ENCODE measurements around the gene ELSPBP1.

The ELSPBP1 gene

DNA sequence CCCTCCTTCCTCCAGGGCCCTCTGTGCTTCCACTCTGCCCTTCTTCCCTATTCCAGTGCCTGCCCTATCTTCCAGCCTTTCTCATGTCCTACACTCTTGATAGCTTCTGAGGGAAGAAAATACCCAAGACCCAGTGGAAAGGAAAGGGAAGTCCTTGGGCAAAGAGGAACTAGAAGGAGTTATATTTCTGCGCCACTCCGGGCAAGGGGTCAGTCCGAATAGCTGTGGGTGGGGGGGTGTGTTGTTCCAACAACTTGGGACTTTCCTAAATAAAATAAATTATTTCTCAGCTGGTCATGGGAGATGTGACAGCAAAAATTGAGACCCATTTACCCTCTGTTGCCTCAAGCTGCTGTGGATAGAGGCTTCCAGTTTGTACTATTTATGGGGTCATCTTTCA, 26.3 kb downstream of the ELSPBP1 start:
- no peaks in the 10 kb centered on the region for H3F3A ChIP-seq (ENCODE audit: control insufficient read depth, insufficient read depth)
- no peaks in the 10 kb centered on the region for H3K9me2 ChIP-seq (replicated peaks; ENCODE audit: control insufficient read depth, low read length)
- H4K20me1 ChIP-seq (ENCODE audit: control insufficient read depth, insufficient read depth, low read depth, low read length), result no peaks in the 10 kb centered on the region
- H3K4me1 ChIP-seq (ENCODE audit: control insufficient read depth, low read length), result no peaks in the 10 kb centered on the region
- no peaks in the 10 kb centered on the region; the same call in 1 of the 2 replicates for H3K27me3 ChIP-seq (ENCODE audit: control insufficient read depth, low read length)
- no peaks in the 10 kb centered on the region for H3K79me2 ChIP-seq (ENCODE audit: control insufficient read depth, low read length)
- H3K36me3 ChIP-seq (ENCODE audit: control insufficient read depth, low read length), result no peaks in the 10 kb centered on the region
- H3K9me3 ChIP-seq (ENCODE audit: control insufficient read depth, insufficient read depth, low read length), result no peaks in the 10 kb centered on the region
- TF ChIP-seq, protein P1, sequence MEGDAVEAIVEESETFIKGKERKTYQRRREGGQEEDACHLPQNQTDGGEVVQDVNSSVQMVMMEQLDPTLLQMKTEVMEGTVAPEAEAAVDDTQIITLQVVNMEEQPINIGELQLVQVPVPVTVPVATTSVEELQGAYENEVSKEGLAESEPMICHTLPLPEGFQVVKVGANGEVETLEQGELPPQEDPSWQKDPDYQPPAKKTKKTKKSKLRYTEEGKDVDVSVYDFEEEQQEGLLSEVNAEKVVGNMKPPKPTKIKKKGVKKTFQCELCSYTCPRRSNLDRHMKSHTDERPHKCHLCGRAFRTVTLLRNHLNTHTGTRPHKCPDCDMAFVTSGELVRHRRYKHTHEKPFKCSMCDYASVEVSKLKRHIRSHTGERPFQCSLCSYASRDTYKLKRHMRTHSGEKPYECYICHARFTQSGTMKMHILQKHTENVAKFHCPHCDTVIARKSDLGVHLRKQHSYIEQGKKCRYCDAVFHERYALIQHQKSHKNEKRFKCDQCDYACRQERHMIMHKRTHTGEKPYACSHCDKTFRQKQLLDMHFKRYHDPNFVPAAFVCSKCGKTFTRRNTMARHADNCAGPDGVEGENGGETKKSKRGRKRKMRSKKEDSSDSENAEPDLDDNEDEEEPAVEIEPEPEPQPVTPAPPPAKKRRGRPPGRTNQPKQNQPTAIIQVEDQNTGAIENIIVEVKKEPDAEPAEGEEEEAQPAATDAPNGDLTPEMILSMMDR (IDR thresholded peaks at IDR 0.05; ENCODE audit: low read depth, low read length, poor library complexity, severe bottlenecking), result no peak
- TF ChIP-seq EZH2phosphoT487 (IDR thresholded peaks at IDR 0.05; ENCODE audit: borderline replicate concordance, low read length), result no peak
- H3K27ac ChIP-seq (ENCODE audit: low read depth, low read length), result no peak overlapping the region
- H3K4me3 ChIP-seq (ENCODE audit: low read length), result no peak overlapping the region
- no peak overlapping the region for H3K4me2 ChIP-seq (ENCODE audit: low read length)

DNA sequence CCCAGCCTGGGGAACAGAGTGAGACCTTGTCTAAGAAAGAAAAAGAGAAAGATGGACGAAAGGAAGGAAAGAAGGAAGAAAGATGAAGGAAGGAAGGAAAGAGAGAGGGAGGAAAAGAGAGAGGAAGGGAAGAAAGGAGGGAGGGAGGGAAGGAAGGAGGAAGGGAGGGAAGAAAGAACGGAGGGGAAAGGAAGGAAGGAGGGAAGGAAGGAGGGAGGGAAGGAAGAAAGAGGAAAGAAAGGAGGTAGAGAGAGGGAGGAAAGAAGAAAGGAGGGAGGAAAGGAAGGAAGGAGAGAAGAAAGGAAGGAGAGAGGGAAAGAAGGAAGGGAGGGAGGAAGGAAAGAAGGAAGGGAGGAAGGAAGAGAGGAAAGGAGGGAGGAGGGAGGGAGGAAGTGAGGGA, 28.6 kb downstream of the ELSPBP1 start:
- no peaks in the 10 kb centered on the region for H4K20me1 ChIP-seq (ENCODE audit: control insufficient read depth, insufficient read depth, low read depth, low read length)
- H3K27me3 ChIP-seq (ENCODE audit: control insufficient read depth, low read length), result no peaks in the 10 kb centered on the region; the same call in 1 of the 2 replicates
- H3F3A ChIP-seq (ENCODE audit: control insufficient read depth, insufficient read depth), result no peaks in the 10 kb centered on the region
- no peak for TF ChIP-seq EZH2phosphoT487 (IDR thresholded peaks at IDR 0.05; ENCODE audit: borderline replicate concordance, low read length)
- TF ChIP-seq, protein P1 (IDR thresholded peaks at IDR 0.05; ENCODE audit: low read depth, low read length, poor library complexity, severe bottlenecking), result no peak
- no peak overlapping the region for H3K4me3 ChIP-seq (ENCODE audit: low read length)
- no peaks in the 10 kb centered on the region for H3K79me2 ChIP-seq (ENCODE audit: control insufficient read depth, low read length)
- H3K4me2 ChIP-seq (ENCODE audit: low read length), result no peak overlapping the region
- H3K9me2 ChIP-seq (replicated peaks; ENCODE audit: control insufficient read depth, low read length), result no peaks in the 10 kb centered on the region
- H3K9me3 ChIP-seq (ENCODE audit: control insufficient read depth, insufficient read depth, low read length), result no peaks in the 10 kb centered on the region
- no peak overlapping the region for H3K27ac ChIP-seq (ENCODE audit: low read depth, low read length)
- no peaks in the 10 kb centered on the region for H3K36me3 ChIP-seq (ENCODE audit: control insufficient read depth, low read length)
- H3K4me1 ChIP-seq (ENCODE audit: control insufficient read depth, low read length), result no peaks in the 10 kb centered on the region

DNA sequence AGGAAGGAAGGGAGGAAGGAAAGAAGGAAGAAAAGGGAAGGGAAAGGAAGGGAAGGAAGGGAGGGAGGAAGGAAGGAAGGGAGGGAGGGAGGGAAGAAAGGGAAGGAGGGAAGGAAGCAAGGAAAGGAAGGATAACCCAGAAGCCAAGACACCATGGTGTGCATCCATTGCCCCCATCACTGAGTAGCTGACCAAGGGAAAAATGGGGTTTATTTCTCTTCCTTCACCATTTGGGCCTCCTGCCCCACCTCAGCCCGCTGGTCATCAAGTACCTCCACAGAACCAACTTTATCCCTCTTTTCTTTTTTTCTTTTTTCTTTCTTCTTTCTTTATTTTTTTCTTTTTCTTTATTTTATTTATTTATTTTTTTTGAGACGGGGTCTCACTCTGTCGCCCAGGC, 29.1 kb downstream of the ELSPBP1 start:
- TF ChIP-seq, protein P1 (IDR thresholded peaks at IDR 0.05; ENCODE audit: low read depth, low read length, poor library complexity, severe bottlenecking), result no peak
- Histone ChIP-seq H3K27me3 (ENCODE audit: control insufficient read depth, low read length) (no peaks in the 10 kb centered on the region; the same call in 1 of the 2 replicates), H3K4me2 (ENCODE audit: low read length) (no peak overlapping the region), H3K27ac (ENCODE audit: low read depth, low read length) (no peak overlapping the region), H3K9me3 (ENCODE audit: control insufficient read depth, insufficient read depth, low read length) (no peaks in the 10 kb centered on the region), H3K36me3 (ENCODE audit: control insufficient read depth, low read length) (no peaks in the 10 kb centered on the region), H3K4me3 (ENCODE audit: low read length) (no peak overlapping the region), H3K79me2 (ENCODE audit: control insufficient read depth, low read length) (no peaks in the 10 kb centered on the region), H4K20me1 (ENCODE audit: control insufficient read depth, insufficient read depth, low read depth, low read length) (no peaks in the 10 kb centered on the region), H3F3A (ENCODE audit: control insufficient read depth, insufficient read depth) (no peaks in the 10 kb centered on the region), H3K9me2 (replicated peaks; ENCODE audit: control insufficient read depth, low read length) (no peaks in the 10 kb centered on the region), H3K4me1 (ENCODE audit: control insufficient read depth, low read length) (no peaks in the 10 kb centered on the region)

DNA sequence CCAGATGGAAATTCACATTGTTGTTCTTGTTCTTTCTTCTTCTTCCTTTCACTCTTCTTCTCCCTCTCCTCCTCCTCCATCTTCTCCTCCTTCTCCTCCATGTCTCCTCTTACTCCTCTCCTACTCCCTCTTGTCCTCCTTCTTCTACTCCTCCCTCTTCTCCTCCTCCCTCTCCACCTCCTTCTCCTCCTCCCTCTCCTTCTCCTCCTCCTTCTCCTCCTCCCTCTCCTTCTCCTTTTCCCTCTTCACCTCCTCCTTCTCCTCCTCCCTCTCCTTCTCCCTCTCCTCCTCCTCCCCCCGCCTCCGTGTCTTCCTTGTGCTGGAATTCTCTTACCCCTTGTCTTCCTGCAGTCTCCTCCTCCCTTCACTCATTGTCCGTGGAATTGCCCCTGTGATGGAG, 31.0 kb downstream of the ELSPBP1 start:
- Histone ChIP-seq H3K4me3 (ENCODE audit: low read length) (no peak overlapping the region), H3K9me2 (replicated peaks; ENCODE audit: control insufficient read depth, low read length) (no peaks in the 10 kb centered on the region), H3K4me1 (ENCODE audit: control insufficient read depth, low read length) (no peaks in the 10 kb centered on the region), H3K27ac (ENCODE audit: low read depth, low read length) (no peak overlapping the region), H3K36me3 (ENCODE audit: control insufficient read depth, low read length) (no peaks in the 10 kb centered on the region), H3K27me3 (ENCODE audit: control insufficient read depth, low read length) (no peaks in the 10 kb centered on the region; the same call in 1 of the 2 replicates), H3F3A (ENCODE audit: control insufficient read depth, insufficient read depth) (no peaks in the 10 kb centered on the region), H3K9me3 (ENCODE audit: control insufficient read depth, insufficient read depth, low read length) (no peaks in the 10 kb centered on the region), H3K4me2 (ENCODE audit: low read length) (no peak overlapping the region), H4K20me1 (ENCODE audit: control insufficient read depth, insufficient read depth, low read depth, low read length) (no peaks in the 10 kb centered on the region), H3K79me2 (ENCODE audit: control insufficient read depth, low read length) (no peaks in the 10 kb centered on the region)
- TF ChIP-seq, protein P1 (IDR thresholded peaks at IDR 0.05; ENCODE audit: low read depth, low read length, poor library complexity, severe bottlenecking), result no peak
- no peak for TF ChIP-seq EZH2phosphoT487 (IDR thresholded peaks at IDR 0.05; ENCODE audit: borderline replicate concordance, low read length)

All from DOHH2 (cell line).